Measurements from ENCODE around the gene PLCB1.

The PLCB1 gene

DNA sequence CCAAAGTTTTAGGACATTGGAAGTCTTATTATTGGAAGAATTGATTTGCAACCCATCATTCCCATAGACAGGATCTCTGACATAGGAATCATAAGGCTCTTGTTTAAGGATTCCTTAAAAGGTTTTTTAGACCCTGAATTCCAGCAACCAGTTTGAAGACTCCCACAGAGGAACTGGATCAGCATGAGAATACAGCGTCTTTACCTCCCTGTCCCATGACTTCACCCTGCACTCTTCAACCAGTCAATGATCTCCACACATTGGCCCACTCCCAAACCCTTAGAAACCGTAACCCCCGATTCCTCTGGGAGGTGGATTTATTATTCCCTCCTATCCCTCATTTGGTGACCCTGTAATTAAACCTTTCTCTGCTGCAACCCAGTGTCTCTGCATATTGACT lies 786.1 kb downstream of the PLCB1 start:
- DNase-seq = no peak

DNA sequence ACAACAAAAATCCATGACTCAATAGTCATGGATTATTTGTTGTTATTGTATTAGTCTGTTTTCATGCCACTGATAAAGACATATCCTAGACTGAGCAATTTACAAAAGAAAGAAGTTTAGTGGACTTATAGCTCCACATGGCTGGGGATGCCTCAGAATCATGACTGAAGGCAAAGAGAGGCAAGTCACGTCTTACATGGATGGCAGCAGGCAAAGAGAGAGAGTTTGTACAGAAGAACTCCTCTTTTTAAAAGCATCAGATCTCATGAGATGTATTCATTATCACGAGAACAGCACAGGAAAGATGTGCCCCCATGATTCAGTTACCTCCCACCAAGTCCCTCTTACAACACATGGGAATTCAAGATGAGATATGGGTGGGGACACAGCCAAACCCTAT lies 792.5 kb downstream of the PLCB1 start:
- no peak for DNase-seq

DNA sequence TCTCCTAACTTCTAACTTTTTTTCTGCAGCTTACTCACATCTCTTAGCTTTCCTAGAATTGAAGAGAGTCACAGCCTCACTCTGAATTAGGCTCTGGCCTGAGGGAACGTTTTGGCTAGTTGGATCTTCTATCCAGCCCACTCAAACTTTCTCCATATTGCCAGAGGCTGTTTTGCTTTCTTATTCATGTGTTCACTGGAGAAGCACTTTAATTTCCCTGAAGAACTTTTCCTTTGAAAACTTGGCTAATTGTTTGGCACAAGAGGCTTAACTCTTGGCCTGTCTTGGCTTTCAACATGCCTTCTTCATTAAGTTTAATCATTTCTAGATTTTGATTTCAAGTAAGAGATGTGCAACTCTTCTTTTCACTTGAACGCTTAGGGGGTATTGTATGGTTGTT lies 798.7 kb downstream of the PLCB1 start:
- no peak for DNase-seq

DNA sequence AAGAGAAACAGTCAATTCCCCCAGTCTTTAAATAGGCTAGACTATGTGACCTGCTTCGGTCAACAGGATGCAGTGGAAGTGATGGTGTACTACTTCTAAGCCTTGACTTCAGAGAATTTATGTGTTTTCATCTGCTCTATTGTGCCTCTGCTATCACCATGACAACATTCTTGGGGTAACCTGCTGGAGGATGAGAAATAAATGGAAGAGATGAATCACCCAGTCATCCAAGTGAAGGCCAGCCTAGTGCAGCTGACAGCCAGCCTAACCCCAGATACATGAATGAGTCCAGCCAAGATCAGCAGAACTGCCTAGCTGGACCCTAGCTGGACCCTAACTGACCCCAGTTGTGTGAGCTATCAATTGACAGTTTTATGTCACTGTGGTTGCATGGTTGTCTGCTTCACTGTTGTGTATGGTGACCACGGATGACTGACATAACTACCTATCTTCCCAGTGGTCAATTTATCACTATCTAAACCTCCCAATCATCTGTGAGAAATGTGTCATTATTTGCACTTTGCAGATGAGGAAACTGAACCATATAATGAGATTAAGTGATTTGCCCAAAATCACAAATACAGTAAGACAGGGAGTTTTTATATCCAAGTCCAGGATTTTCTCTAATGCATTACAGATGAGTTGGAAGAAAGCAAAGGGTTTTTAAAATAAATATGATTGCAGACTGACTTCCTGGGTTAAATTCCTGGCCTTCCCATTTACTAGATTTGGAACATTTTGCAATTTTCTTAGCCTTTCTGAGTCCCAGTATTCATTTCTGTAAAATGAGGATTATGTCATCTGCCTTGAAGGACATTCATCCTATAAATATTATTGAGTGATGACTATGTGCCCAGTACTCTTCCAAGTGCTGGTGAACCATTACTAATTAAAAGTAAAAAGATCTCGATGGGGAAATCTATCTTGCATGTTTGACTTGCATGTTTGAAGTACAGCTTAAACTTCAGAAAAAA lies 800.4 kb downstream of the PLCB1 start:
- no peak for DNase-seq

DNA sequence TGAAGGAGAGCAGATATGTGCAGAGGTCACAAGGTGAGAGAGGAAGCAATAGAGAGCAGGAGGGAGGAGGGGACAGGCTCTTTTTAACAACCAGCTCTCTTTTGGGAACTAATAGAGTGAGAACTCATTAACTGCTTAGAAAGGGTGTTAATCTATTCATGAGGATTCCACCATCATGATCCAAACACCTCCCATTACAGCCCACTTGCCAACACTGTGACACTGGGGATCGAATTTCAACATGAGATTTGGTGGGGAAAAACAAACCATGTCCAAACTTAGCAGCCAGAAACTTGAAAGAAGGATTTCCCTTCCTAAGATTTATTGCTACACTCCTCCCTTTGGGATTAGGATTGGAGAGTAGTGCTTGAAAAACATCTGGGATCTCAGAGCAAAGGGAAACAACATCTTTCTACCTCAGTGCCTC lies 801.3 kb downstream of the PLCB1 start:
- DNase-seq = no peak

DNA sequence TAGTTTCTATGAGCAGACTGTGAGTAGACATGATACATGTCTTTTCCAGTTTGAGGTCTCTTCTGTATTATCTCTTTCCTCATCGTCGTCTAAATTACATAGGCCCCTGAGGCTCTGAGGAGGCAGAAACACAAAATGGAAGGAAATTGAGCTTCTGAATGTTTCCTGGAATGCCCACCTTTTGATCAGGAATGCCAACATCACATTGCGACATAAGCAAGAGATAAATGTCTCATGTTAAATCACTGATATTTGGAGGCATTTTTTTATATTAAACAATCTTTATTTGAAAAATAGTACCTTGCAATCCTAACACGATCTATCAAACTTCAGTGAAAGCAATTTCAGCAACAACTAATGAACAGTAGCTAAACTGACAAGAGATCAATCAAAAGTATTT lies 802.3 kb downstream of the PLCB1 start:
- DNase-seq = no peak

Data from CD4-positive, alpha-beta T cell treated with Interferon gamma for 1 hour (primary cell).